BLaER1 (cell line): ENCODE measurements around the gene RPS3A.
"Not testable (repeated sequence)": the region's sequence is repeated elsewhere in the genome, so short reads cannot be mapped to it uniquely, and the experiment has no call there.

Experiments used
- H3K27ac ChIP-seq: shearing (Covaris generic); formaldehyde crosslinking; 2 replicates; pipeline ENCODE4 v1.8.1; 2022
- H3K27me3 ChIP-seq: shearing (Covaris generic); formaldehyde crosslinking; 2 replicates; pipeline ENCODE4 v1.8.1; 2022
- H3K36me3 ChIP-seq: shearing (Covaris generic); formaldehyde crosslinking; 2 replicates; pipeline ENCODE4 v1.8.1; 2022
- H3K4me1 ChIP-seq: shearing (Covaris generic); formaldehyde crosslinking; 2 replicates; pipeline ENCODE4 v1.8.1; 2022
- H3K4me2 ChIP-seq: shearing (Covaris generic); formaldehyde crosslinking; 2 replicates; pipeline ENCODE4 v1.8.1; 2022
- H3K4me3 ChIP-seq: shearing (Covaris generic); formaldehyde crosslinking; 2 replicates; pipeline ENCODE4 v1.8.1; 2022
- H3K9ac ChIP-seq: shearing (Covaris generic); formaldehyde crosslinking; 2 replicates; pipeline ENCODE4 v1.8.1; 2022
- H3K9me3 ChIP-seq: shearing (Covaris generic); formaldehyde crosslinking; 2 replicates; pipeline ENCODE4 v1.8.1; 2022
- H4K20me1 ChIP-seq: shearing (Covaris generic); formaldehyde crosslinking; 2 replicates; pipeline ENCODE4 v1.8.1; 2022
- Cebpa-rat ChIP-seq: shearing (Covaris generic); IDR thresholded peaks from 2 replicates; pipeline ENCODE4 v1.8.1; 2022

RPS3A gene

GRCh38 chr4:151099229-151099975, at the start of gene RPS3A:
Gene RPS3A, plus strand, starts transcription at chr4:151099628. Its CDS starts 25 bp downstream, at chr4:151099653.
- H3K4me2 ChIP-seq: peak within 1 kb of the TSS; percentile 85
- peaks cover 37% of the 10 kb centered on the region for H3K4me1 ChIP-seq
- no peaks in the 10 kb centered on the region for H3K27me3 ChIP-seq
- peak within 1 kb of the TSS; percentile 99 for H3K9ac ChIP-seq
- peak; percentile 93 for TF ChIP-seq Cebpa-rat
- peaks cover 41% of the 10 kb centered on the region for H3K36me3 ChIP-seq
- H3K9me3 ChIP-seq: no peaks in the 10 kb centered on the region
- H4K20me1 ChIP-seq: peaks cover 48% of the 10 kb centered on the region
- H3K27ac ChIP-seq: peak within 1 kb of the TSS; percentile 96
- H3K4me3 ChIP-seq: peak within 1 kb of the TSS; percentile 93

DNA sequence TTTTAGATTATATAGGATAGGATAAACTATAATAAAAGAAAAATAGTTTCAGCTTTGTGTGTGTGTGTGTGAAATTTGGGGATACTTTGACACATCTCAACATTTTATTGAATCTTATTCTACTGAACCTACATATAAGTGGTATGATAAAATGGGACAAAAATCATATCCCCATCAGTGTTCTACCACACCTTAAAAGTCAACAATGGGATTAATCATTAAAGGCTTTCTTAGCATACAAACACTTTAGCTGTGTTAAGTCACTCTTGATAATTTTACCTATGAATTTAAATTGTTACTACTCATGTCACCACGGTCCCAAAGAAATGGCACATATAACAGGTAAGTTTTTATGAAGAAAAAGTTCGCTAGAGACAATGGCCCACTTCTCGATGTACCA, 46.6 kb upstream of the RPS3A start:
- Histone ChIP-seq H3K9ac (no peak overlapping the region), H4K20me1 (no peaks in the 10 kb centered on the region), H3K9me3 (no peaks in the 10 kb centered on the region), H3K27me3 (no peaks in the 10 kb centered on the region), H3K4me2 (no peak overlapping the region), H3K27ac (no peak overlapping the region), H3K36me3 (no peaks in the 10 kb centered on the region), H3K4me1 (no peaks in the 10 kb centered on the region), H3K4me3 (no peak overlapping the region)
- TF ChIP-seq Cebpa-rat: no peak

DNA sequence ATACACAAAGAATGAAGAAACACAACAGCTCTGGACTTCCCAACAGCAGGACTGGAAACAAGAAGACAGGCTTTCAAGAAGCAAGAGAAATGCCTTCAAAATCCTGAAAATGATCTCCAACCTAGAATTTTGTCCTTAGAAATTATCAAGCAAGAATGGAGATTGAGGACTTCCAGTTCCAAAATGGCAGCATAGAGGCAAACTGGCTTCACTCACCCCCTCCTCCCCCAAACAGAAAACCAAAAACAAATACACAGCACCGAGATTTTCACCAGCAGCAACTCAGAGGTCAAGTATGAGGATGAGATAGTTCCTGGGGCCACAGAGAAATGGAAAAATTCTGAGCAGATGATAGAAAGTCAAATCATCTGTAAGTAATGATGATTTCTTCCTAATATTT, 43.9 kb upstream of the RPS3A start:
- TF ChIP-seq Cebpa-rat: no peak
- Histone ChIP-seq H3K9me3 (no peaks in the 10 kb centered on the region), H3K4me2 (no peak overlapping the region), H3K27me3 (no peaks in the 10 kb centered on the region), H3K36me3 (no peaks in the 10 kb centered on the region), H4K20me1 (no peaks in the 10 kb centered on the region), H3K27ac (no peak overlapping the region), H3K9ac (no peak overlapping the region), H3K4me1 (no peaks in the 10 kb centered on the region), H3K4me3 (no peak overlapping the region)

DNA sequence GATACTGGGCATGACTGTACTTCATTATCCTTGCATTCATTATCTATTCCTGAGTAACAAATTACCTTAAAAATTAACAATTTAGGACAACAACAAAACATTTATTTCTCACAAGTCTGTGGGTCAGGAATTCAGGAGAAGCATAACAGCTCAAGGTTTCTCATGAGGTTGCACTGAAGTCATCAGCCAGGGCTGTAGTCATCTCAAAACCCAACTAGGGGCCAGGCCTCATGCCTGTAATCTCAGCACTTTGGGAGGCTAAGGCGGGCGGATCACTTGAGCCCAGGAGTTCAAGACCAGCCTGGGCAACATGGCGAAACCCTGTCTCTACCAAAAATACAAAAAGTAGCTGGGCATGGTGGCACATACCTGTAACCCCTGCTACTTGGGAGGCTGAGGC, 36.3 kb upstream of the RPS3A start:
- H3K36me3 ChIP-seq, H4K20me1 ChIP-seq, H3K27ac ChIP-seq, H3K4me2 ChIP-seq, H3K4me3 ChIP-seq, H3K4me1 ChIP-seq, H3K9ac ChIP-seq, H3K27me3 ChIP-seq, H3K9me3 ChIP-seq: not testable (repeated sequence)

DNA sequence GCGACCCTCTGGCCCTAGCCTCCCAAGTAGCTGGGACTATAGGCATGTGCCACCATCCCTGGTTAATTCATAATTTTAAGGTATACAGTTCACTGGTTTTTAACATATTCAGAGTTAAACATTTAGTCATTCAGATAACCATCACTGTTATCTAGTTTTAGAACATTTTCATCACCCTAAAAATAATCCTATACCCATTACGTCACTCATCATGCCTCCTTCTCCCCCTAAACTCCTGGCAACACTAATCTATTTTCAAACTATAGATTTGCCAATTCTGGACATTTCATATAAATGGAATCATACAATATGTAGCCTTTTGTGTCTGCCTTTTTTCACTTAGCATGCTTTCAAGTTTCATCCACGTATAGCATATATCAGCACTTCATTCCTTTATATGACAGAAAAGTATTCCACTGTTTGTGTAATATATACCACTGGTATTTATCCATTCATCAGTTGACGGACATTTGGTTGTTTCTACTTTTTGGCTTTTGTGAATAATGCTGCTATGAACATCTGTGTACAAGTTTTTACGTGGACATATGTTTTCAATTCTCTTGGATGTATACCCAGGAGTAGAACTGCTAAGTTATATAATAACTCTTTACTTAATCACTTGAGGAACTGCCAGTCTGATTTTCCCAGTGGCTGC, 32.0 kb upstream of the RPS3A start:
- H3K27ac ChIP-seq: no peak overlapping the region
- no peaks in the 10 kb centered on the region for H3K36me3 ChIP-seq
- TF ChIP-seq Cebpa-rat: no peak
- no peak overlapping the region for H3K4me3 ChIP-seq
- H3K4me2 ChIP-seq: no peak overlapping the region
- H4K20me1 ChIP-seq: no peaks in the 10 kb centered on the region
- H3K27me3 ChIP-seq: no peaks in the 10 kb centered on the region
- no peaks in the 10 kb centered on the region for H3K9me3 ChIP-seq
- no peak overlapping the region for H3K9ac ChIP-seq
- H3K4me1 ChIP-seq: no peaks in the 10 kb centered on the region

- no peaks in the 10 kb centered on the region for H4K20me1 ChIP-seq
- TF ChIP-seq Cebpa-rat: no peak
Observed at GRCh38 chr4:151074416-151074916, 25.0 kb upstream of the RPS3A start.

GRCh38 chr4:151077978-151078377, 21.4 kb upstream of the RPS3A start:
- not testable (repeated sequence) for H3K4me3 ChIP-seq

More at GRCh38 chr4:151074416-151074916, 25.0 kb upstream of the RPS3A start:
- H3K9me3 ChIP-seq: no peaks in the 10 kb centered on the region
- no peak overlapping the region for H3K9ac ChIP-seq
- H3K27me3 ChIP-seq: no peaks in the 10 kb centered on the region
- no peak overlapping the region for H3K4me2 ChIP-seq
- H3K4me1 ChIP-seq: no peaks in the 10 kb centered on the region
- no peak overlapping the region for H3K27ac ChIP-seq
- H3K4me3 ChIP-seq: no peak overlapping the region
- no peaks in the 10 kb centered on the region for H3K36me3 ChIP-seq

DNA sequence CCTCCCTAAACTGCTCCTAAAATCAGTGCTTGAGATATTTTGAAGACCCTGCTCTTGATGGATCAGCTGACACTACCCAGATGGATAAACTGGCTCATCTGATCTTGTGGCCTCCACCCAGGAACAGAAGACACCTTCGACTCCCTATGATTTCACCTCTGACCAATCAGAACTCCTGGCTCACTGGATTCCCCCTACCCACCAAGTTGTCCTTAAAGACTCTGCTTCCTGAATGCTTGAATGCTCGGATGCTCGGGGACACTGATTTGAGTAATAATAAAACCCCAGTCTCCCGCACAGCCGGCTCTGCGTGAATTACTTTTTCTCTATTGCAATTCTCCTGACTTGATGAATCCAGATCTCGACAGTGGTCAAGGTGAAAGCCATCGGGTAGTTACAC, 12.0 kb upstream of the RPS3A start:
- Histone ChIP-seq H4K20me1 (no peaks in the 10 kb centered on the region), H3K4me1 (no peaks in the 10 kb centered on the region), H3K36me3 (no peaks in the 10 kb centered on the region), H3K4me2 (no peak overlapping the region), H3K27ac (no peak overlapping the region), H3K4me3 (no peak overlapping the region), H3K9me3 (no peaks in the 10 kb centered on the region), H3K9ac (no peak overlapping the region), H3K27me3 (no peaks in the 10 kb centered on the region)
- no peak for TF ChIP-seq Cebpa-rat

More at GRCh38 chr4:151077978-151078377, 21.4 kb upstream of the RPS3A start:
- not testable (repeated sequence) for H3K27me3 ChIP-seq, H3K4me1 ChIP-seq, H3K9me3 ChIP-seq, H3K27ac ChIP-seq, H3K9ac ChIP-seq, H4K20me1 ChIP-seq, H3K4me2 ChIP-seq, H3K36me3 ChIP-seq

GRCh38 chr4:151091047-151091446, 8.4 kb upstream of the RPS3A start:
- H4K20me1 ChIP-seq: no peaks in the 10 kb centered on the region
- no peaks in the 10 kb centered on the region for H3K4me1 ChIP-seq
- TF ChIP-seq Cebpa-rat: no peak
- no peaks in the 10 kb centered on the region for H3K9me3 ChIP-seq
- H3K36me3 ChIP-seq: no peaks in the 10 kb centered on the region
- H3K4me2 ChIP-seq: no peak overlapping the region
- H3K4me3 ChIP-seq: no peak overlapping the region
- no peak overlapping the region for H3K27ac ChIP-seq
- H3K27me3 ChIP-seq: no peaks in the 10 kb centered on the region
- no peak overlapping the region for H3K9ac ChIP-seq

DNA sequence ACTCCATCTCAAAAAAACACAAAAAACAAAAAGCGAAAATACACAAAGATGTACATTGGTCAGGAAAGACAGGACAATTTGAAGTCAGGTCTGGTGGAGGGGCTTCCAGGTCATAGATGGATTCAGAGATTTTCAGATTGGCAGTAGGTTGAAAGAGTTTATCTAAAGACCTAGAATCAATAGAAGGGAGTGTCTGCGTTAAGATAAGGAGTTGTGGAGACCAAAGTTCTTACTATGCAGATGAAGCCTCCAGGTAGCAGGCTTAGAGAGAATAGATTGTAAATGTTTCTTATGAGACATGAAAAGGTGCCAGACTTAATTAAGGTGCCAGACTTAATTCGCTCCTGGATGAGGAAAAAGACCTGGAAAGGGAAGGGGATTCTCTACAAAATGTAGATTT, 6.9 kb upstream of the RPS3A start:
- no peaks in the 10 kb centered on the region for H3K4me1 ChIP-seq
- no peaks in the 10 kb centered on the region for H4K20me1 ChIP-seq
- H3K4me3 ChIP-seq: no peak overlapping the region
- H3K9me3 ChIP-seq: no peaks in the 10 kb centered on the region
- no peak overlapping the region for H3K27ac ChIP-seq
- H3K4me2 ChIP-seq: no peak overlapping the region
- no peaks in the 10 kb centered on the region for H3K27me3 ChIP-seq
- no peak overlapping the region for H3K9ac ChIP-seq
- TF ChIP-seq Cebpa-rat: no peak
- no peaks in the 10 kb centered on the region for H3K36me3 ChIP-seq
